Breast epithelium (tissue), 4 donors: ENCODE measurements around the gene TPK1. TPM values are rescaled to one million over a fixed set of nuclear protein-coding genes. Genes with fewer than 3 reads are reported as not detected.

Source experiments
- DNase-seq, 2 donors: peaks; one replicate each; pipeline ENCODE4 v3.0.0-alpha.2; 2019; ENCODE audit warnings: low spot score in 2 of 2
- H3K27ac ChIP-seq, 2 donors: fragments of 200-600 bp; sonication (generic) in 1 of 2; one replicate each; pipeline ENCODE4 v1.5.1; 2016 to 2019; ENCODE audit warnings: mild to moderate bottlenecking in 1 of 2
- H3K27me3 ChIP-seq, 2 donors: fragments of 200-600 bp; sonication (generic) in 1 of 2; one replicate each; pipeline versions ENCODE4 v1.5.1 to v1.6.0; 2017 to 2019; ENCODE audit warnings: control low read depth in 1 of 2, mild to moderate bottlenecking in 1 of 2
- H3K36me3 ChIP-seq: fragments of 200-600 bp; one replicate; pipeline ENCODE4 v1.5.1; 2019
- H3K4me1 ChIP-seq, 2 donors: fragments of 200-600 bp; sonication (generic); one replicate each; pipeline ENCODE4 v1.5.1; 2016 to 2019; ENCODE audit warnings: control low read depth in 1 of 2
- H3K4me3 ChIP-seq, 3 donors: fragments of 200-600 bp; sonication (generic); 1 replicate in 2 of 3; 2 replicates in 1 of 3; pipeline ENCODE4 v1.5.1; 2016 to 2019; ENCODE audit warnings: mild to moderate bottlenecking in 3 of 3, moderate library complexity in 2 of 3
- H3K9me3 ChIP-seq, 2 donors: fragments of 200-600 bp; sonication (generic) in 1 of 2; one replicate each; pipeline ENCODE4 v1.5.1; 2016 to 2019; ENCODE audit warnings: control low read depth in 1 of 2
- CTCF ChIP-seq, 3 donors: fragments of 450-650 bp; IDR thresholded peaks; one replicate each; pipeline ENCODE4 v1.5.1; 2016 to 2017; ENCODE audit warnings: antibody characterized with exemption in 3 of 3, mild to moderate bottlenecking in 3 of 3, moderate library complexity in 3 of 3
- POLR2A ChIP-seq: fragments of 450-650 bp; IDR thresholded peaks from one replicate; pipeline ENCODE4 v1.6.1; 2016; ENCODE audit warnings: antibody characterized with exemption, mild to moderate bottlenecking, moderate library complexity
- POLR2AphosphoS5 ChIP-seq, 3 donors: sonication (generic); formaldehyde crosslinking; IDR thresholded peaks; one replicate each; pipeline ENCODE4 v1.6.1; 2017; ENCODE audit warnings: antibody characterized with exemption in 3 of 3
- intact Hi-C: fragments of 100-400 bp; cut with DNase I; formaldehyde crosslinking; loops from one replicate; pipeline ENCODE4 v1.15.1; 2023; ENCODE audit warnings: low total_unique reads
- total RNA-seq, 3 donors: library from RNA; depleted of rRNA; stranded (reverse); fragments of >200 nt; gene quantifications; one replicate each; pipeline ENCODE4 v1.1.0, GENCODE V29; 2016

The TPK1 gene
- total RNA-seq, 3 donors from 2014 or later = 4.8 to 9.8 (median 7.9) TPM

- Histone ChIP-seq H3K27ac (no peak overlapping the region), H3K27me3 (no peaks in the 10 kb centered on the region), H3K9me3 (no peaks in the 10 kb centered on the region), H3K4me3 (no peak overlapping the region), H3K4me1 (no peaks in the 10 kb centered on the region), H3K36me3 (peaks cover 4% of the 10 kb centered on the region)
- intact Hi-C loops = no loop called here
- DNase-seq = no peak
- no peak for TF ChIP-seq POLR2AphosphoS5 (IDR thresholded peaks at IDR 0.05)
- no peak for TF ChIP-seq CTCF (IDR thresholded peaks at IDR 0.05)
- no peak for TF ChIP-seq POLR2A
Observed at GRCh38 chr7:144768633-144769032, 67.2 kb downstream of the TPK1 start.

GRCh38 chr7:144763291-144763690 lies 72.6 kb downstream of the TPK1 start:
- no peaks in the 10 kb centered on the region for H3K9me3 ChIP-seq
- H3K4me1 ChIP-seq = no peaks in the 10 kb centered on the region
- no peak overlapping the region for H3K4me3 ChIP-seq
- DNase-seq = no peak
- no peak overlapping the region for H3K27ac ChIP-seq
- TF ChIP-seq POLR2A (no peak), CTCF (IDR thresholded peaks at IDR 0.05) (no peak), POLR2AphosphoS5 (IDR thresholded peaks at IDR 0.05) (no peak)
- intact Hi-C loops = no loop called here
- H3K36me3 ChIP-seq = peaks cover 4% of the 10 kb centered on the region
- H3K27me3 ChIP-seq = no peaks in the 10 kb centered on the region

- H3K9me3 ChIP-seq = no peaks in the 10 kb centered on the region
- H3K36me3 ChIP-seq = peaks cover 4% of the 10 kb centered on the region
- intact Hi-C loops = no loop called here
- no peak overlapping the region for H3K4me3 ChIP-seq
- no peak for DNase-seq
- no peaks in the 10 kb centered on the region for H3K27me3 ChIP-seq
- H3K4me1 ChIP-seq = no peaks in the 10 kb centered on the region
- TF ChIP-seq CTCF (IDR thresholded peaks at IDR 0.05) (no peak), POLR2AphosphoS5 (IDR thresholded peaks at IDR 0.05) (no peak), POLR2A (no peak)
- H3K27ac ChIP-seq = no peak overlapping the region
Observed at GRCh38 chr7:144762853-144763252, 73.0 kb downstream of the TPK1 start.

GRCh38 chr7:144761493-144761892 lies 74.4 kb downstream of the TPK1 start:
- no peaks in the 10 kb centered on the region for H3K4me1 ChIP-seq
- H3K27me3 ChIP-seq = no peaks in the 10 kb centered on the region
- H3K27ac ChIP-seq = no peak overlapping the region
- DNase-seq = no peak
- intact Hi-C loops = no loop called here
- H3K4me3 ChIP-seq = no peak overlapping the region
- peaks cover 4% of the 10 kb centered on the region for H3K36me3 ChIP-seq
- H3K9me3 ChIP-seq = no peaks in the 10 kb centered on the region
- TF ChIP-seq POLR2AphosphoS5 (IDR thresholded peaks at IDR 0.05) (no peak), CTCF (IDR thresholded peaks at IDR 0.05) (no peak), POLR2A (no peak)

- intact Hi-C loops = no loop called here
- Histone ChIP-seq H3K27ac (no peak overlapping the region), H3K27me3 (no peaks in the 10 kb centered on the region), H3K4me3 (no peak overlapping the region), H3K9me3 (no peaks in the 10 kb centered on the region), H3K4me1 (no peaks in the 10 kb centered on the region), H3K36me3 (no peaks in the 10 kb centered on the region)
- TF ChIP-seq POLR2A (no peak), POLR2AphosphoS5 (IDR thresholded peaks at IDR 0.05) (no peak)
- DNase-seq = no peak
Observed at GRCh38 chr7:144759653-144760052, 76.2 kb downstream of the TPK1 start.

GRCh38 chr7:144747936-144748335 lies 87.9 kb downstream of the TPK1 start:
- Histone ChIP-seq H3K4me1 (no peaks in the 10 kb centered on the region), H3K4me3 (no peak overlapping the region), H3K27me3 (no peaks in the 10 kb centered on the region), H3K36me3 (no peaks in the 10 kb centered on the region), H3K9me3 (peaks cover 0 to 8% of the 10 kb centered on the region in 2 donors), H3K27ac (no peak overlapping the region)
- intact Hi-C loops = no loop called here
- no peak for DNase-seq
- no peak for TF ChIP-seq POLR2AphosphoS5 (IDR thresholded peaks at IDR 0.05)
- TF ChIP-seq CTCF (IDR thresholded peaks at IDR 0.05) = no peak
- TF ChIP-seq POLR2A = no peak
